Measurements from ENCODE around the gene MASP1.

DNA sequence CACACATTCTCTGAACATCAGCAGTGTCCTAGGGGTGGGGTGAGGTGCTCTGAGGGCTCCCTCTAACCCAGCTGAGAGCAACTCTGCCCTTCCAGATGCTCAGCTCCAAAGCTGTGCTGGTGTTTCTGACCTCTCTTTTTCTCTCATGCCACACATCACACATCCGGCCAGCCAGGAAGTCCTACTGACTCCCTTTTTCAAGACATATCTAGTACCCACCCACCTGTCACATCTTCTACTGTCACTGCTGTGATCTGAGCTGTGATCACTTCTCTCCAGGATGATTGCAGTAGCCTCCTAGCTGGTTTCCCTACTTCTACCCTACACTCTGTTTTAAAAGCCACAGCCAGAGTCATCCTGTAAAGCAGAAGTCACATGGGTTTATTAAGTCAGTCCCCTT is 30.2 kb upstream of the MASP1 start:
- TF ChIP-seq, protein P1, sequence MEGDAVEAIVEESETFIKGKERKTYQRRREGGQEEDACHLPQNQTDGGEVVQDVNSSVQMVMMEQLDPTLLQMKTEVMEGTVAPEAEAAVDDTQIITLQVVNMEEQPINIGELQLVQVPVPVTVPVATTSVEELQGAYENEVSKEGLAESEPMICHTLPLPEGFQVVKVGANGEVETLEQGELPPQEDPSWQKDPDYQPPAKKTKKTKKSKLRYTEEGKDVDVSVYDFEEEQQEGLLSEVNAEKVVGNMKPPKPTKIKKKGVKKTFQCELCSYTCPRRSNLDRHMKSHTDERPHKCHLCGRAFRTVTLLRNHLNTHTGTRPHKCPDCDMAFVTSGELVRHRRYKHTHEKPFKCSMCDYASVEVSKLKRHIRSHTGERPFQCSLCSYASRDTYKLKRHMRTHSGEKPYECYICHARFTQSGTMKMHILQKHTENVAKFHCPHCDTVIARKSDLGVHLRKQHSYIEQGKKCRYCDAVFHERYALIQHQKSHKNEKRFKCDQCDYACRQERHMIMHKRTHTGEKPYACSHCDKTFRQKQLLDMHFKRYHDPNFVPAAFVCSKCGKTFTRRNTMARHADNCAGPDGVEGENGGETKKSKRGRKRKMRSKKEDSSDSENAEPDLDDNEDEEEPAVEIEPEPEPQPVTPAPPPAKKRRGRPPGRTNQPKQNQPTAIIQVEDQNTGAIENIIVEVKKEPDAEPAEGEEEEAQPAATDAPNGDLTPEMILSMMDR (IDR thresholded peaks at IDR 0.05), result no peak
- TF ChIP-seq POLR2A (IDR thresholded peaks at IDR 0.05), result no peak
